CD14-positive monocyte (primary cell): Measurements from ENCODE around the gene PNKP. TPM values are rescaled to one million over a fixed set of nuclear protein-coding genes. Genes with fewer than 3 reads are reported as not detected.

Experiments
- DNase-seq, 3 donors: peaks; one replicate each; pipeline ENCODE4 v3.0.0-alpha.2; 2011 to 2022
- H2AFZ ChIP-seq: 2 replicates; pipeline ENCODE4 v1.6.0; 2012; ENCODE audit warnings: mild to moderate bottlenecking, low read depth, low read length, inconsistent platforms; ENCODE audit not compliant: insufficient read depth, poor library complexity, severe bottlenecking
- H3K27ac ChIP-seq, 2 donors: 1 replicate in 1 of 2; 2 replicates in 1 of 2; pipeline ENCODE4 v1.5.1; 2012 to 2013; ENCODE audit warnings: low read length in 2 of 2, control low read depth in 1 of 2, inconsistent platforms in 1 of 2, low read depth in 1 of 2, mild to moderate bottlenecking in 1 of 2
- H3K27me3 ChIP-seq, 2 donors: one replicate each; pipeline versions ENCODE4 v1.6.0 to v1.6.1; 2011 to 2013; ENCODE audit warnings: low read length in 2 of 2; ENCODE audit not compliant: control insufficient read depth in 2 of 2, insufficient read depth in 2 of 2
- H3K36me3 ChIP-seq, 2 donors: replicated peaks in 1 of 2; 1 replicate in 1 of 2; 2 replicates in 1 of 2; pipeline versions ENCODE4 v1.5.1 to v1.6.1; 2012 to 2013; ENCODE audit warnings: low read length in 2 of 2, control low read depth in 1 of 2, inconsistent platforms in 1 of 2, mild to moderate bottlenecking in 1 of 2; ENCODE audit not compliant: insufficient read depth in 2 of 2, control insufficient read depth in 1 of 2
- H3K4me1 ChIP-seq, 2 donors: 1 replicate in 1 of 2; 2 replicates in 1 of 2; pipeline versions ENCODE4 v1.5.1 to v1.6.1; 2012 to 2013; ENCODE audit warnings: low read length in 2 of 2, control low read depth in 1 of 2, inconsistent platforms in 1 of 2, mild to moderate bottlenecking in 1 of 2, moderate library complexity in 1 of 2; ENCODE audit not compliant: insufficient read depth in 2 of 2, control insufficient read depth in 1 of 2
- H3K4me2 ChIP-seq: replicated peaks from 2 replicates; pipeline ENCODE3; 2012; ENCODE audit warnings: low read length, moderate library complexity, mild to moderate bottlenecking; ENCODE audit not compliant: poor library complexity, severe bottlenecking; ENCODE audit errors: extremely low read depth
- H3K4me3 ChIP-seq, 3 experiments: fragments of 200-600 bp in 1 of 3; sonication (generic) in 1 of 3; replicated peaks in 1 of 3; 1 replicate in 2 of 3; 2 replicates in 1 of 3; pipeline ENCODE4 v1.5.1; 2011 to 2013; ENCODE audit warnings: low read length in 3 of 3, mild to moderate bottlenecking in 3 of 3, control low read depth in 2 of 3, low read depth in 2 of 3, inconsistent platforms in 1 of 3, moderate library complexity in 1 of 3
- H3K79me2 ChIP-seq: 2 replicates; pipeline ENCODE4 v1.6.0; 2012; ENCODE audit warnings: mild to moderate bottlenecking, control low read depth, inconsistent platforms, low read length, moderate library complexity; ENCODE audit not compliant: insufficient read depth
- H3K9ac ChIP-seq: 2 replicates; pipeline ENCODE4 v1.6.0; 2017; ENCODE audit warnings: low read length, mild to moderate bottlenecking; ENCODE audit not compliant: insufficient read depth, poor library complexity, severe bottlenecking
- H3K9me3 ChIP-seq, 2 donors: replicated peaks in 1 of 2; 1 replicate in 1 of 2; 2 replicates in 1 of 2; pipeline versions ENCODE4 v1.5.1 to v1.6.1; 2012 to 2013; ENCODE audit warnings: low read length in 2 of 2, control low read depth in 1 of 2; ENCODE audit not compliant: control insufficient read depth in 1 of 2, insufficient read depth in 1 of 2
- H4K20me1 ChIP-seq: 2 replicates; pipeline ENCODE4 v1.6.0; 2012; ENCODE audit warnings: mild to moderate bottlenecking, low read length, control low read depth, moderate library complexity; ENCODE audit not compliant: insufficient read depth
- H3K27ac Mint-ChIP-seq, 7 donors: one replicate each; pipeline ENCODE4 v1.8.0; 2020; ENCODE audit warnings: mild to moderate bottlenecking in 7 of 7, mixed read lengths in 7 of 7, moderate library complexity in 6 of 7, inconsistent platforms in 2 of 7
- H3K27me3 Mint-ChIP-seq, 3 donors: one replicate each; pipeline ENCODE4 v1.8.0; 2021 to 2022; ENCODE audit warnings: low read depth in 3 of 3, mild to moderate bottlenecking in 3 of 3, mixed read lengths in 3 of 3, moderate library complexity in 3 of 3, inconsistent platforms in 1 of 3
- H3K36me3 Mint-ChIP-seq, 2 donors: one replicate each; pipeline ENCODE4 v1.8.0; 2020; ENCODE audit warnings: mixed read lengths in 2 of 2, inconsistent platforms in 1 of 2, mild to moderate bottlenecking in 1 of 2
- H3K4me1 Mint-ChIP-seq: one replicate; pipeline ENCODE4 v1.8.0; 2020; ENCODE audit warnings: mild to moderate bottlenecking, mixed read lengths
- H3K4me3 Mint-ChIP-seq, 2 donors: one replicate each; pipeline ENCODE4 v1.8.0; 2020; ENCODE audit warnings: mild to moderate bottlenecking in 2 of 2, mixed read lengths in 2 of 2, moderate library complexity in 1 of 2
- H3K9me3 Mint-ChIP-seq, 7 donors: one replicate each; pipeline ENCODE4 v1.8.0; 2020 to 2022; ENCODE audit warnings: mixed read lengths in 7 of 7, mild to moderate bottlenecking in 6 of 7, moderate library complexity in 6 of 7, inconsistent platforms in 2 of 7
- CTCF ChIP-seq: fragments of 200-600 bp; IDR thresholded peaks from one replicate; pipeline ENCODE4 v1.8.0; 2022; ENCODE audit warnings: antibody characterized with exemption, mild to moderate bottlenecking
- WGBS: methylation state at CpG from one replicate; pipeline ENCODE4 v1.1.5; 2013; ENCODE audit warnings: missing lambda C conversion rate; ENCODE audit not compliant: insufficient coverage; 5-methylcytosine and 5-hydroxymethylcytosine counted together
- intact Hi-C, 2 donors: fragments of 100-400 bp; cut with micrococcal nuclease; formaldehyde crosslinking; loops; one replicate each; pipeline versions ENCODE4 v1.15.0 to v1.15.1; 2023
- polyA plus RNA-seq, 3 donors: library from polyadenylated mRNA; depleted of rRNA in 1 of 3; unstranded in 2 of 3; stranded (reverse) in 1 of 3; fragments of 300-500 nt in 2 of 3; fragments of >200 nt in 1 of 3; fragmentation: Illumina TruSeq in 2 of 3; gene quantifications; 1 replicate in 2 of 3; 2 replicates in 1 of 3; pipeline ENCODE4 v1.2.3, GENCODE V29; 2012 to 2021

PNKP gene
- polyA plus RNA-seq, 3 donors = 23.0 to 88.6 (median 30.2) TPM

- peaks cover 27% of the 10 kb centered on the region for H3K79me2 ChIP-seq
- H3K4me2 ChIP-seq = no peak overlapping the region
- peaks cover 64 to 96% of the 10 kb centered on the region in 2 donors for H3K36me3 ChIP-seq
- Mint-ChIP-seq H3K27me3 (peaks cover 0 to 2% (median 0%) of the 10 kb centered on the region in 3 donors), H3K4me1 (peaks cover 24% of the 10 kb centered on the region), H3K27ac (no peak overlapping the region), H3K36me3 (peaks cover 58 to 88% of the 10 kb centered on the region in 2 donors), H3K4me3 (no peak overlapping the region), H3K9me3 (no peaks in the 10 kb centered on the region)
- no peak for TF ChIP-seq CTCF
- H3K4me1 ChIP-seq = peaks cover 22 to 25% of the 10 kb centered on the region in 2 donors
- H3K9ac ChIP-seq = no peak overlapping the region
- H4K20me1 ChIP-seq = peaks cover 81% of the 10 kb centered on the region
- WGBS = 95% methylated on average over 6 of the region's 8 CpGs
- H2AFZ ChIP-seq = no peak overlapping the region
- intact Hi-C loops = no loop called here
- DNase-seq = no peak
- no peak overlapping the region for H3K27ac ChIP-seq
- no peaks in the 10 kb centered on the region for H3K27me3 ChIP-seq
- H3K9me3 ChIP-seq = no peaks in the 10 kb centered on the region
- H3K4me3 ChIP-seq = no peak overlapping the region
These were observed 38.2 kb downstream of the PNKP start for GRCh38 chr19:49829200-49829599.

DNA sequence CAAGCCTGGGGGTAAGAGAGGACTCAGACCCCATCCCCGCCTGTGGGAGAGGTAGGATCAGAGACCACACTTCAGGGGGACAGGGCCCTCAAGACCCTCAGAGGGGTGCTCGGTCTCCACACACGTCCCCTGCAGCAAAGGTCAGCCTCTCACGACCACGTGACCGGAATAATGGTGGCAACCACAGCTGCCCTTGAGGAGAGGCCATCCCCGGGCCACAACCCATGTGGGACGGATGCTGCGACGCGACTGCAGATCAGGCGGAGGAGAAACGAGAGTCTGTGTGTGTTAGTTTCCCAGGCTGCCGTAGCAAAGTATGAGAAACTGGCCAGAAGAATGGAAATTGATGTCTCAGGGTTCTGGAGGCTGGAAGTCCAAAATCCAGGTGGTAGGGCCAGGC, 40.3 kb downstream of the PNKP start:
- DNase-seq = no peak
- H3K9me3 Mint-ChIP-seq = no peaks in the 10 kb centered on the region
- WGBS = 96% methylated on average over 14 of the region's 14 CpGs
- no peak overlapping the region for H3K4me3 ChIP-seq
- peaks cover 12 to 14% of the 10 kb centered on the region in 2 donors for H3K4me1 ChIP-seq
- H3K79me2 ChIP-seq = peaks cover 47% of the 10 kb centered on the region
- H3K27ac ChIP-seq = no peak overlapping the region
- intact Hi-C loops = no loop called here
- H3K36me3 Mint-ChIP-seq = peaks cover 52 to 82% of the 10 kb centered on the region in 2 donors
- H3K9ac ChIP-seq = no peak overlapping the region
- H3K36me3 ChIP-seq = peaks cover 64 to 89% of the 10 kb centered on the region in 2 donors
- H3K4me3 Mint-ChIP-seq = no peak overlapping the region
- no peaks in the 10 kb centered on the region for H3K9me3 ChIP-seq
- no peaks in the 10 kb centered on the region for H3K27me3 ChIP-seq
- H4K20me1 ChIP-seq = peaks cover 90% of the 10 kb centered on the region
- peak overlapping the region in 1 of 7 donors; percentile 21 for H3K27ac Mint-ChIP-seq
- no peak overlapping the region for H2AFZ ChIP-seq
- no peak for TF ChIP-seq CTCF
- peaks cover 0 to 2% (median 0%) of the 10 kb centered on the region in 3 donors for H3K27me3 Mint-ChIP-seq
- H3K4me2 ChIP-seq = no peak overlapping the region
- H3K4me1 Mint-ChIP-seq = peaks cover 11% of the 10 kb centered on the region
